HepG2 (cell line): ENCODE data around the gene ZFP3. TPM values are rescaled to one million over a fixed set of nuclear protein-coding genes. Genes with fewer than 3 reads are reported as not detected.

Source experiments
- polyA plus RNA-seq, 8 experiments: library from polyadenylated mRNA; depleted of rRNA in 3 of 8; stranded (reverse) in 7 of 8; unstranded in 1 of 8; fragments of >200 nt; fragmentation: Illumina TruSeq in 4 of 8; extraction: Trizol in 4 of 8; gene quantifications; 2 replicates each; pipeline versions ENCODE4 v1.2.1 to v1.2.3, GENCODE V29; 2011 to 2016; ENCODE audit warnings: low read depth in 4 of 8, missing spikeins in 1 of 8, mixed read lengths in 1 of 8; ENCODE audit not compliant: insufficient read depth in 1 of 8
- small RNA-seq, 3 experiments: library from RNA; depleted of rRNA; stranded (forward); fragments of <200 nt; gene quantifications; one replicate each; pipeline ENCODE3, GENCODE V24; 2012; ENCODE audit warnings: low read depth in 2 of 3, low replicate concordance in 1 of 3; ENCODE audit not compliant: insufficient read length in 3 of 3, insufficient read depth in 2 of 3
- total RNA-seq, 5 experiments: library from RNA; depleted of rRNA; stranded (reverse); fragments of >200 nt; fragmentation: Illumina TruSeq; extraction: Trizol; gene quantifications; 2 replicates each; pipeline ENCODE4 v1.2.3, GENCODE V29; 2016; ENCODE audit warnings: low read depth in 1 of 5

The ZFP3 gene
- total and polyA plus RNA-seq, 2 of the 13 experiments (the other 11 are each of a cell fraction or from before 2014, with no cell fraction given): not detected

Small RNAs within 50 kb of the gene (small RNA-seq; reads per million reads assigned to genes)
- gene AC012146.4: 0 reads per million in 3 experiments

Other genes with a start within 250 kb of the ZFP3 start
- 15.2 and 17.2 TPM in 2 replicates for gene MINK1, start 245.1 kb upstream of the ZFP3 start, total RNA-seq (2016; rRNA removed; fragmentation: Illumina TruSeq; extraction: Trizol)
- gene MINK1, start 245.1 kb upstream of the ZFP3 start, polyA plus RNA-seq (2011; rRNA removed): 63.9 and 75.5 TPM in 2 replicates
- gene C17orf107, start 178.9 kb upstream of the ZFP3 start, total RNA-seq (2016; rRNA removed; fragmentation: Illumina TruSeq; extraction: Trizol): 0.20 TPM in 1 of 2 replicates, not detected in the other
- 0.59 and 0.82 TPM in 2 replicates for gene C17orf107, start 178.9 kb upstream of the ZFP3 start, polyA plus RNA-seq (2011; rRNA removed)
- 0.25 and 0.53 TPM in 2 replicates for gene CHRNE, start 175.4 kb upstream of the ZFP3 start, total RNA-seq (2016; rRNA removed; fragmentation: Illumina TruSeq; extraction: Trizol)
- gene CHRNE, start 175.4 kb upstream of the ZFP3 start, polyA plus RNA-seq (2011; rRNA removed): 0.59 and 1.3 TPM in 2 replicates
- not detected in 2 replicates for gene GP1BA, start 146.2 kb upstream of the ZFP3 start, total RNA-seq (2016; rRNA removed; fragmentation: Illumina TruSeq; extraction: Trizol)
- gene GP1BA, start 146.2 kb upstream of the ZFP3 start, polyA plus RNA-seq (2011; rRNA removed): not detected in 2 replicates
- gene SLC25A11, start 138.4 kb upstream of the ZFP3 start, total RNA-seq (2016; rRNA removed; fragmentation: Illumina TruSeq; extraction: Trizol): 47.2 and 47.9 TPM in 2 replicates
- 35.0 and 35.4 TPM in 2 replicates for gene SLC25A11, start 138.4 kb upstream of the ZFP3 start, polyA plus RNA-seq (2011; rRNA removed)
- gene RNF167, start 138.2 kb upstream of the ZFP3 start, total RNA-seq (2016; rRNA removed; fragmentation: Illumina TruSeq; extraction: Trizol): 35.7 and 44.1 TPM in 2 replicates
- 45.4 and 49.9 TPM in 2 replicates for gene RNF167, start 138.2 kb upstream of the ZFP3 start, polyA plus RNA-seq (2011; rRNA removed)
- gene PFN1, start 129.9 kb upstream of the ZFP3 start, total RNA-seq (2016; rRNA removed; fragmentation: Illumina TruSeq; extraction: Trizol): 494 and 520 TPM in 2 replicates
- 589 and 613 TPM in 2 replicates for gene PFN1, start 129.9 kb upstream of the ZFP3 start, polyA plus RNA-seq (2011; rRNA removed)
- 59.8 and 68.2 TPM in 2 replicates for gene ENO3, start 127.3 kb upstream of the ZFP3 start, total RNA-seq (2016; rRNA removed; fragmentation: Illumina TruSeq; extraction: Trizol)
- gene ENO3, start 127.3 kb upstream of the ZFP3 start, polyA plus RNA-seq (2011; rRNA removed): 51.9 and 69.8 TPM in 2 replicates
- 59.0 and 74.8 TPM in 2 replicates for gene SPAG7, start 110.7 kb upstream of the ZFP3 start, total RNA-seq (2016; rRNA removed; fragmentation: Illumina TruSeq; extraction: Trizol)
- 46.6 and 51.0 TPM in 2 replicates for gene SPAG7, start 110.7 kb upstream of the ZFP3 start, polyA plus RNA-seq (2011; rRNA removed)
- gene CAMTA2, start 90.8 kb upstream of the ZFP3 start, total RNA-seq (2016; rRNA removed; fragmentation: Illumina TruSeq; extraction: Trizol): 4.0 and 4.1 TPM in 2 replicates
- 7.1 and 8.9 TPM in 2 replicates for gene CAMTA2, start 90.8 kb upstream of the ZFP3 start, polyA plus RNA-seq (2011; rRNA removed)
- gene INCA1, start 80.9 kb upstream of the ZFP3 start, total RNA-seq (2016; rRNA removed; fragmentation: Illumina TruSeq; extraction: Trizol): 0.35 and 0.93 TPM in 2 replicates
- 2.6 and 3.3 TPM in 2 replicates for gene INCA1, start 80.9 kb upstream of the ZFP3 start, polyA plus RNA-seq (2011; rRNA removed)
- 79.0 and 104 TPM in 2 replicates for gene KIF1C, start 80.5 kb upstream of the ZFP3 start, total RNA-seq (2016; rRNA removed; fragmentation: Illumina TruSeq; extraction: Trizol)
- gene KIF1C, start 80.5 kb upstream of the ZFP3 start, polyA plus RNA-seq (2011; rRNA removed): 70.0 and 77.7 TPM in 2 replicates
- 0.13 TPM in 1 of 2 replicates, not detected in the other for gene SLC52A1, start 43.0 kb upstream of the ZFP3 start, total RNA-seq (2016; rRNA removed; fragmentation: Illumina TruSeq; extraction: Trizol)
- gene SLC52A1, start 43.0 kb upstream of the ZFP3 start, polyA plus RNA-seq (2011; rRNA removed): 0.03 TPM in 1 of 2 replicates, not detected in the other
- gene ZNF232, start 33.4 kb downstream of the ZFP3 start, total RNA-seq (2016; rRNA removed; fragmentation: Illumina TruSeq; extraction: Trizol): 28.7 and 35.4 TPM in 2 replicates
- 7.8 and 9.2 TPM in 2 replicates for gene ZNF232, start 33.4 kb downstream of the ZFP3 start, polyA plus RNA-seq (2011; rRNA removed)
- gene USP6, start 37.6 kb downstream of the ZFP3 start, total RNA-seq (2016; rRNA removed; fragmentation: Illumina TruSeq; extraction: Trizol): 0.04 TPM in 2 replicates
- not detected in 2 replicates for gene USP6, start 37.6 kb downstream of the ZFP3 start, polyA plus RNA-seq (2011; rRNA removed)
- 9.0 and 9.6 TPM in 2 replicates for gene ZNF594, start 113.4 kb downstream of the ZFP3 start, total RNA-seq (2016; rRNA removed; fragmentation: Illumina TruSeq; extraction: Trizol)
- gene ZNF594, start 113.4 kb downstream of the ZFP3 start, polyA plus RNA-seq (2011; rRNA removed): 2.9 TPM in 2 replicates
- gene SCIMP, start 156.4 kb downstream of the ZFP3 start, total RNA-seq (2016; rRNA removed; fragmentation: Illumina TruSeq; extraction: Trizol): not detected in 2 replicates
- not detected in 2 replicates for gene SCIMP, start 156.4 kb downstream of the ZFP3 start, polyA plus RNA-seq (2011; rRNA removed)
- 41.5 and 56.5 TPM in 2 replicates for gene RABEP1, start 203.8 kb downstream of the ZFP3 start, total RNA-seq (2016; rRNA removed; fragmentation: Illumina TruSeq; extraction: Trizol)
- gene RABEP1, start 203.8 kb downstream of the ZFP3 start, polyA plus RNA-seq (2011; rRNA removed): 11.1 and 13.7 TPM in 2 replicates